Vagina (tissue), 2 donors: ENCODE results near the gene LRRC38. TPM values are rescaled to one million over a fixed set of nuclear protein-coding genes. Genes with fewer than 3 reads are reported as not detected.

ENCODE experiments used
- DNase-seq, 2 donors: peaks; one replicate each; pipeline ENCODE4 v3.0.0-alpha.2; 2017; ENCODE audit errors: extremely low spot score in 2 of 2
- H3K27ac ChIP-seq: fragments of 200-600 bp; sonication (generic); one replicate; pipeline ENCODE4 v1.5.1; 2019
- H3K27me3 ChIP-seq: fragments of 200-600 bp; sonication (generic); one replicate; pipeline ENCODE4 v1.5.1; 2019
- H3K36me3 ChIP-seq, 2 donors: fragments of 200-600 bp; sonication (generic); one replicate each; pipeline ENCODE4 v1.5.1; 2017 to 2019
- H3K4me1 ChIP-seq: fragments of 200-600 bp; sonication (generic); one replicate; pipeline ENCODE4 v1.5.1; 2019
- H3K4me3 ChIP-seq, 2 donors: fragments of 200-600 bp; sonication (generic); 1 replicate in 1 of 2; 2 replicates in 1 of 2; pipeline ENCODE4 v1.5.1; 2016 to 2019
- H3K9me3 ChIP-seq: fragments of 200-600 bp; sonication (generic); one replicate; pipeline ENCODE4 v1.5.1; 2019
- CTCF ChIP-seq, 3 experiments: fragments of 450-650 bp in 2 of 3; fragments of 200-600 bp in 1 of 3; sonication (generic) in 1 of 3; IDR thresholded peaks; one replicate each; pipeline ENCODE4 v1.5.1; 2017 to 2019; ENCODE audit warnings: antibody characterized with exemption in 3 of 3, mild to moderate bottlenecking in 2 of 3, moderate library complexity in 2 of 3
- POLR2A ChIP-seq, 2 donors: fragments of 450-650 bp; IDR thresholded peaks; one replicate each; pipeline ENCODE4 v1.6.1; 2017; ENCODE audit warnings: antibody characterized with exemption in 2 of 2, mild to moderate bottlenecking in 2 of 2, moderate library complexity in 2 of 2
- POLR2AphosphoS5 ChIP-seq, 2 donors: sonication (generic); formaldehyde crosslinking; IDR thresholded peaks; one replicate each; pipeline ENCODE4 v1.9.0; 2017; ENCODE audit warnings: antibody characterized with exemption in 2 of 2, mild to moderate bottlenecking in 2 of 2, low read depth in 1 of 2; ENCODE audit not compliant: insufficient read depth in 1 of 2
- intact Hi-C: fragments of 100-400 bp; cut with DNase I; formaldehyde crosslinking; loops from one replicate; pipeline ENCODE4 v1.15.1; 2023
- total RNA-seq: library from RNA; depleted of rRNA; stranded (reverse); fragments of >200 nt; gene quantifications from one replicate; pipeline ENCODE4 v1.2.3, GENCODE V29; 2016

LRRC38 gene
- total RNA-seq, 1 donor from 2014 or later: 2.5 TPM

GRCh38 chr1:13512472-13512871 is 1.3 kb downstream of the LRRC38 start:
- Histone ChIP-seq H3K36me3 (no peaks in the 10 kb centered on the region), H3K4me3 (peak overlapping the region in 1 of 2 donors; percentile 28), H3K4me1 (peaks cover 6% of the 10 kb centered on the region), H3K27me3 (no peaks in the 10 kb centered on the region), H3K27ac (no peak overlapping the region), H3K9me3 (no peaks in the 10 kb centered on the region)
- DNase-seq: no peak
- TF ChIP-seq POLR2A (IDR thresholded peaks at IDR 0.05) (no peak), CTCF (IDR thresholded peaks at IDR 0.05) (no peak), POLR2AphosphoS5 (IDR thresholded peaks at IDR 0.05; ENCODE audit: insufficient read depth in 1 of 2, low read depth in 1 of 2) (no peak)
- intact Hi-C loops: no loop called here

- TF ChIP-seq POLR2A (IDR thresholded peaks at IDR 0.05) (no peak), POLR2AphosphoS5 (IDR thresholded peaks at IDR 0.05; ENCODE audit: insufficient read depth in 1 of 2, low read depth in 1 of 2) (no peak), CTCF (IDR thresholded peaks at IDR 0.05) (no peak)
- no peak for DNase-seq
- Histone ChIP-seq H3K27me3 (no peaks in the 10 kb centered on the region), H3K4me1 (peaks cover 6% of the 10 kb centered on the region), H3K4me3 (no peak overlapping the region), H3K9me3 (no peaks in the 10 kb centered on the region), H3K27ac (no peak overlapping the region), H3K36me3 (no peaks in the 10 kb centered on the region)
- intact Hi-C loops: no loop called here
Observed at GRCh38 chr1:13510499-13510898, 3.3 kb downstream of the LRRC38 start.

GRCh38 chr1:13507075-13507474 is 6.7 kb downstream of the LRRC38 start:
- Histone ChIP-seq H3K9me3 (no peaks in the 10 kb centered on the region), H3K4me3 (no peak overlapping the region), H3K27me3 (no peaks in the 10 kb centered on the region), H3K4me1 (no peaks in the 10 kb centered on the region), H3K27ac (no peak overlapping the region), H3K36me3 (no peaks in the 10 kb centered on the region)
- DNase-seq: no peak
- intact Hi-C loops: no loop called here
- TF ChIP-seq CTCF (IDR thresholded peaks at IDR 0.05) (no peak), POLR2AphosphoS5 (IDR thresholded peaks at IDR 0.05; ENCODE audit: insufficient read depth in 1 of 2, low read depth in 1 of 2) (no peak), POLR2A (IDR thresholded peaks at IDR 0.05) (no peak)

GRCh38 chr1:13505020-13505419 is 8.8 kb downstream of the LRRC38 start:
- H3K4me1 ChIP-seq: no peaks in the 10 kb centered on the region
- intact Hi-C loops: no loop called here
- DNase-seq: no peak
- H3K9me3 ChIP-seq: no peaks in the 10 kb centered on the region
- TF ChIP-seq POLR2A (IDR thresholded peaks at IDR 0.05) (no peak), POLR2AphosphoS5 (IDR thresholded peaks at IDR 0.05; ENCODE audit: insufficient read depth in 1 of 2, low read depth in 1 of 2) (no peak), CTCF (IDR thresholded peaks at IDR 0.05) (no peak)
- no peaks in the 10 kb centered on the region for H3K36me3 ChIP-seq
- H3K27ac ChIP-seq: no peak overlapping the region
- H3K4me3 ChIP-seq: no peak overlapping the region
- no peaks in the 10 kb centered on the region for H3K27me3 ChIP-seq

- Histone ChIP-seq H3K36me3 (no peaks in the 10 kb centered on the region), H3K4me3 (no peak overlapping the region), H3K9me3 (no peaks in the 10 kb centered on the region), H3K27me3 (no peaks in the 10 kb centered on the region), H3K27ac (no peak overlapping the region), H3K4me1 (no peaks in the 10 kb centered on the region)
- no peak for TF ChIP-seq POLR2A (IDR thresholded peaks at IDR 0.05)
- TF ChIP-seq POLR2AphosphoS5 (IDR thresholded peaks at IDR 0.05; ENCODE audit: insufficient read depth in 1 of 2, low read depth in 1 of 2): no peak
- TF ChIP-seq CTCF (IDR thresholded peaks at IDR 0.05): no peak
- no peak for DNase-seq
- intact Hi-C loops: no loop called here
Observed at GRCh38 chr1:13500806-13501205, 13.0 kb downstream of the LRRC38 start.
